Measurements from ENCODE around the gene ATP1B4.

The ATP1B4 gene

DNA sequence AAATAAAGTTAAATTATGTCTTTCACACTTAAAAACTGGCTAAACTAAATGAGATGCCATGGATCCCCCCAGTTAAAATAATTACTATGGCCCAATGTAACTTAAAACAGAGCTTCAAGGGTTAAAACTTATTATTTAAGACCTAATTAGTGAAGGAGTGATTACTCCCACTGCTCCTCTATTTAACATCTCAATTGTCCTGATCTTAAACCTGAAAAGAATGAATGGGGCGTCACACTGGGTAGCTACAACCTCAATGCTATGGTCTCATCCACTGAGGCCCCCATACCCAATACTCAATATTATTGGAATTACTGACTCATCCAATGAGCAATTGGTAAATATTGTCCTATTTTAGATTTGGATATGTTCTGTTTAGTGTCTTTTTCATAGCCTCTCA is 29.5 kb upstream of the ATP1B4 start:
- no peak for TF ChIP-seq EZH2phosphoT487 (conservative IDR thresholded peaks at IDR 0.05; ENCODE audit: low read length)
- TF ChIP-seq, protein P1, sequence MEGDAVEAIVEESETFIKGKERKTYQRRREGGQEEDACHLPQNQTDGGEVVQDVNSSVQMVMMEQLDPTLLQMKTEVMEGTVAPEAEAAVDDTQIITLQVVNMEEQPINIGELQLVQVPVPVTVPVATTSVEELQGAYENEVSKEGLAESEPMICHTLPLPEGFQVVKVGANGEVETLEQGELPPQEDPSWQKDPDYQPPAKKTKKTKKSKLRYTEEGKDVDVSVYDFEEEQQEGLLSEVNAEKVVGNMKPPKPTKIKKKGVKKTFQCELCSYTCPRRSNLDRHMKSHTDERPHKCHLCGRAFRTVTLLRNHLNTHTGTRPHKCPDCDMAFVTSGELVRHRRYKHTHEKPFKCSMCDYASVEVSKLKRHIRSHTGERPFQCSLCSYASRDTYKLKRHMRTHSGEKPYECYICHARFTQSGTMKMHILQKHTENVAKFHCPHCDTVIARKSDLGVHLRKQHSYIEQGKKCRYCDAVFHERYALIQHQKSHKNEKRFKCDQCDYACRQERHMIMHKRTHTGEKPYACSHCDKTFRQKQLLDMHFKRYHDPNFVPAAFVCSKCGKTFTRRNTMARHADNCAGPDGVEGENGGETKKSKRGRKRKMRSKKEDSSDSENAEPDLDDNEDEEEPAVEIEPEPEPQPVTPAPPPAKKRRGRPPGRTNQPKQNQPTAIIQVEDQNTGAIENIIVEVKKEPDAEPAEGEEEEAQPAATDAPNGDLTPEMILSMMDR (IDR thresholded peaks at IDR 0.05; ENCODE audit: insufficient read depth, low read length, poor library complexity, severe bottlenecking), result no peak
- H3F3A ChIP-seq (ENCODE audit: insufficient read depth), result no peaks in the 10 kb centered on the region

DNA sequence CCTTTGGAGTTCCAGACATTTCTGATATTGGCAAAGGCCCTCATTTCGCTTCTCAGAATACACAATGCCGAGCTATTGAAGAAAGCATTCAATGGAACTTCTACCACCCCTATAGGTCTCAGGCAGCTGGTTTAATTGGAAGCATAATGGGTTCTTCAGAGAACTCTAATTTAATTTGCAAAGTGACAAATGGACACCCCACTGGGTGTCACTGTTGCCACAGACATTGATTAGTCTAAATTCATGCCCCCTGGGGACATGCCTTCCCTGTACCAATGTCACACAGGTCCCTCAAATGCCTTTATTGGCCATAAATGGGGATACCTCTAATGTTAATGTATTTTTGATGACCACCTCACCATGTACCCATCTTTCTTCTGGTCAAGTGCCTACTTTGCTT is 27.7 kb upstream of the ATP1B4 start:
- Histone ChIP-seq H4K20me1 (ENCODE audit: low read depth, low read length) (no peaks in the 10 kb centered on the region), H3K27ac (ENCODE audit: low read depth, low read length) (no peak overlapping the region), H3K36me3 (ENCODE audit: low read length) (no peaks in the 10 kb centered on the region), H3K79me2 (ENCODE audit: insufficient read depth, low read length) (no peaks in the 10 kb centered on the region), H3K9me2 (replicated peaks; ENCODE audit: insufficient read depth, low read length) (no peaks in the 10 kb centered on the region), H3K27me3 (ENCODE audit: low read length) (no peaks in the 10 kb centered on the region), H3K9me3 (ENCODE audit: insufficient read depth, low read length) (no peaks in the 10 kb centered on the region), H3K4me2 (ENCODE audit: low read depth, low read length, poor library complexity, severe bottlenecking) (no peak overlapping the region), H2AFZ (ENCODE audit: low read depth, low read length, severe bottlenecking) (no peak overlapping the region), H3K9ac (ENCODE audit: low read length) (no peak overlapping the region), H3K4me3 (ENCODE audit: insufficient read depth, low read length, poor library complexity, severe bottlenecking) (no peak overlapping the region), H3F3A (ENCODE audit: insufficient read depth) (no peaks in the 10 kb centered on the region)
- no peak for TF ChIP-seq EZH2phosphoT487 (conservative IDR thresholded peaks at IDR 0.05; ENCODE audit: low read length)
- TF ChIP-seq, protein P1 (IDR thresholded peaks at IDR 0.05; ENCODE audit: insufficient read depth, low read length, poor library complexity, severe bottlenecking), result no peak

More for the DNA sequence above, 29.5 kb upstream of the ATP1B4 start:
- Histone ChIP-seq H3K27ac (ENCODE audit: low read depth, low read length) (no peak overlapping the region), H3K36me3 (ENCODE audit: low read length) (no peaks in the 10 kb centered on the region), H3K27me3 (ENCODE audit: low read length) (no peaks in the 10 kb centered on the region), H3K79me2 (ENCODE audit: insufficient read depth, low read length) (no peaks in the 10 kb centered on the region), H3K9ac (ENCODE audit: low read length) (no peak overlapping the region), H3K9me3 (ENCODE audit: insufficient read depth, low read length) (no peaks in the 10 kb centered on the region), H3K9me2 (replicated peaks; ENCODE audit: insufficient read depth, low read length) (no peaks in the 10 kb centered on the region), H2AFZ (ENCODE audit: low read depth, low read length, severe bottlenecking) (no peak overlapping the region), H4K20me1 (ENCODE audit: low read depth, low read length) (no peaks in the 10 kb centered on the region), H3K4me3 (ENCODE audit: insufficient read depth, low read length, poor library complexity, severe bottlenecking) (no peak overlapping the region), H3K4me2 (ENCODE audit: low read depth, low read length, poor library complexity, severe bottlenecking) (no peak overlapping the region)

DNA sequence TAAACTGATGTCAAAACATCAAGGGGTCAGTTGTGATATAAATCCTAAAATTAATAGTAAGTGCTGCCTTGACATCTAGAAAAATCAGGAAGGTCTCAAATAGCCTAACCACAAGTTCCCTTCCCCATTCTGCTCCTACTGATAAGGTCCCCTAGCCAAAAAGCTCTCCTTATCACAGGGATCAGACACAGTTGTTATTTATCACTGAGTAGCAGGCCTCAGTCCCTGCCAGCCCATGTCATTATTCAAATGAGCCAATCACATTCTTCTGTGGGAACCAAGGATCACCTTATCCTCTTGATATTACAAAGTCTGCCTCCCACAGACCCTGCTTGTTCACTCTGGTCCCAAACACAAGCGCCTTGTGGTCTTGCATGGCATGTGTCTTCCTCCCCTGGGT is 27.3 kb upstream of the ATP1B4 start:
- H3K4me2 ChIP-seq (ENCODE audit: low read depth, low read length, poor library complexity, severe bottlenecking), result no peak overlapping the region
- H3K36me3 ChIP-seq (ENCODE audit: low read length), result no peaks in the 10 kb centered on the region
- TF ChIP-seq, protein P1 (IDR thresholded peaks at IDR 0.05; ENCODE audit: insufficient read depth, low read length, poor library complexity, severe bottlenecking), result no peak
- TF ChIP-seq EZH2phosphoT487 (conservative IDR thresholded peaks at IDR 0.05; ENCODE audit: low read length), result no peak
- H3K27me3 ChIP-seq (ENCODE audit: low read length), result no peaks in the 10 kb centered on the region
- H3K9ac ChIP-seq (ENCODE audit: low read length), result no peak overlapping the region
- H2AFZ ChIP-seq (ENCODE audit: low read depth, low read length, severe bottlenecking), result no peak overlapping the region
- H3K4me3 ChIP-seq (ENCODE audit: insufficient read depth, low read length, poor library complexity, severe bottlenecking), result no peak overlapping the region
- H3K9me3 ChIP-seq (ENCODE audit: insufficient read depth, low read length), result no peaks in the 10 kb centered on the region
- H3K27ac ChIP-seq (ENCODE audit: low read depth, low read length), result no peak overlapping the region
- no peaks in the 10 kb centered on the region for H3K79me2 ChIP-seq (ENCODE audit: insufficient read depth, low read length)
- no peaks in the 10 kb centered on the region for H4K20me1 ChIP-seq (ENCODE audit: low read depth, low read length)
- no peaks in the 10 kb centered on the region for H3F3A ChIP-seq (ENCODE audit: insufficient read depth)
- H3K9me2 ChIP-seq (replicated peaks; ENCODE audit: insufficient read depth, low read length), result no peaks in the 10 kb centered on the region

All from SU-DHL-6 (cell line).